ENCODE data around the gene HMSD.

The HMSD gene

GRCh38 chr18:63965716-63966330 is 16.7 kb downstream of the HMSD start:
- no peaks in the 10 kb centered on the region for H3K9me3 Mint-ChIP-seq
- no peak overlapping the region for H3K27ac Mint-ChIP-seq
- H3K27me3 Mint-ChIP-seq = peaks cover 4% of the 10 kb centered on the region

GRCh38 chr18:63969942-63970808 is 21.1 kb downstream of the HMSD start, which contains the start of gene SERPINB8:
TSS of gene SERPINB8 (plus strand) at chr18:63970081. CDS start at chr18:63978309, 8,228 bp downstream.
- DNase-seq (ENCODE audit: low spot score in 2 of 2) = peak; percentile 54
- Mint-ChIP-seq H3K9me3 (no peaks in the 10 kb centered on the region), H3K27me3 (no peaks in the 10 kb centered on the region), H3K36me3 (no peaks in the 10 kb centered on the region), H3K27ac (peak within 1 kb of the TSS; percentile 96), H3K4me3 (peak within 1 kb of the TSS; percentile 96), H3K4me1 (peaks cover 35% of the 10 kb centered on the region)
- ATAC-seq (ENCODE audit: low read depth) = peak; percentile 89

More at GRCh38 chr18:63965716-63966330, 16.7 kb downstream of the HMSD start:
- Mint-ChIP-seq H3K4me1 (peaks cover 20% of the 10 kb centered on the region), H3K36me3 (no peaks in the 10 kb centered on the region), H3K4me3 (no peak overlapping the region)
- DNase-seq (ENCODE audit: low spot score in 2 of 2) (no peak), ATAC-seq (ENCODE audit: low read depth) (no peak)

- ATAC-seq (ENCODE audit: low read depth) (no peak), DNase-seq (ENCODE audit: low spot score in 2 of 2) (no peak)
- no peaks in the 10 kb centered on the region for H3K27me3 Mint-ChIP-seq
- H3K9me3 Mint-ChIP-seq = no peaks in the 10 kb centered on the region
- H3K4me1 Mint-ChIP-seq = peaks cover 40% of the 10 kb centered on the region
- peak overlapping the region; percentile 96 for H3K4me3 Mint-ChIP-seq
- peak overlapping the region; percentile 96 for H3K27ac Mint-ChIP-seq
- H3K36me3 Mint-ChIP-seq = no peaks in the 10 kb centered on the region
Measured at GRCh38 chr18:63970809-63971205, 21.7 kb downstream of the HMSD start.

GRCh38 chr18:63971320-63972001 is 22.4 kb downstream of the HMSD start:
- H3K4me3 Mint-ChIP-seq = peak overlapping the region; percentile 96
- ATAC-seq (ENCODE audit: low read depth) = no peak
- DNase-seq (ENCODE audit: low spot score in 2 of 2) = no peak
- H3K27ac Mint-ChIP-seq = peak overlapping the region; percentile 96
- no peaks in the 10 kb centered on the region for H3K9me3 Mint-ChIP-seq
- no peaks in the 10 kb centered on the region for H3K27me3 Mint-ChIP-seq
- H3K4me1 Mint-ChIP-seq = peaks cover 40% of the 10 kb centered on the region
- H3K36me3 Mint-ChIP-seq = no peaks in the 10 kb centered on the region

- H3K27ac Mint-ChIP-seq = no peak overlapping the region
- ATAC-seq (ENCODE audit: low read depth) = no peak
- no peaks in the 10 kb centered on the region for H3K27me3 Mint-ChIP-seq
- peak overlapping the region; percentile 96 for H3K4me3 Mint-ChIP-seq
- H3K4me1 Mint-ChIP-seq = peaks cover 40% of the 10 kb centered on the region
- H3K9me3 Mint-ChIP-seq = no peaks in the 10 kb centered on the region
- no peak for DNase-seq (ENCODE audit: low spot score in 2 of 2)
- no peaks in the 10 kb centered on the region for H3K36me3 Mint-ChIP-seq
Measured at GRCh38 chr18:63972002-63972376, 22.9 kb downstream of the HMSD start.

- Mint-ChIP-seq H3K27me3 (no peaks in the 10 kb centered on the region), H3K36me3 (peaks cover under 1% of the 10 kb centered on the region), H3K4me3 (no peak overlapping the region), H3K9me3 (no peaks in the 10 kb centered on the region), H3K4me1 (peaks cover 36% of the 10 kb centered on the region), H3K27ac (peak overlapping the region; percentile 69)
- ATAC-seq (ENCODE audit: low read depth) (no peak), DNase-seq (ENCODE audit: low spot score in 2 of 2) (no peak)
Measured at GRCh38 chr18:63974991-63975390, 25.9 kb downstream of the HMSD start.

GRCh38 chr18:63975628-63976027 is 26.5 kb downstream of the HMSD start:
- no peak overlapping the region for H3K4me3 Mint-ChIP-seq
- H3K36me3 Mint-ChIP-seq = peaks cover 4% of the 10 kb centered on the region
- no peaks in the 10 kb centered on the region for H3K27me3 Mint-ChIP-seq
- H3K4me1 Mint-ChIP-seq = peaks cover 37% of the 10 kb centered on the region
- DNase-seq (ENCODE audit: low spot score in 2 of 2) (no peak), ATAC-seq (ENCODE audit: low read depth) (peak; percentile 59)
- no peaks in the 10 kb centered on the region for H3K9me3 Mint-ChIP-seq
- no peak overlapping the region for H3K27ac Mint-ChIP-seq

GRCh38 chr18:63977040-63977439 is 27.9 kb downstream of the HMSD start:
- Mint-ChIP-seq H3K4me3 (no peak overlapping the region), H3K27me3 (no peaks in the 10 kb centered on the region), H3K36me3 (peaks cover 13% of the 10 kb centered on the region), H3K4me1 (peaks cover 27% of the 10 kb centered on the region), H3K27ac (no peak overlapping the region), H3K9me3 (no peaks in the 10 kb centered on the region)
- no peak for DNase-seq (ENCODE audit: low spot score in 2 of 2)
- no peak for ATAC-seq (ENCODE audit: low read depth)

GRCh38 chr18:63979409-63979920 is 30.4 kb downstream of the HMSD start:
- Mint-ChIP-seq H3K36me3 (peaks cover 22% of the 10 kb centered on the region), H3K27me3 (no peaks in the 10 kb centered on the region), H3K9me3 (no peaks in the 10 kb centered on the region), H3K4me1 (peaks cover 19% of the 10 kb centered on the region), H3K27ac (peak overlapping the region; percentile 4), H3K4me3 (no peak overlapping the region)
- ATAC-seq (ENCODE audit: low read depth) (peak; percentile 63), DNase-seq (ENCODE audit: low spot score in 2 of 2) (peak in 1 of 2 donors; percentile 24)

GRCh38 chr18:63980027-63980426 is 30.9 kb downstream of the HMSD start:
- Mint-ChIP-seq H3K4me3 (no peak overlapping the region), H3K36me3 (peaks cover 23% of the 10 kb centered on the region)
- no peak for ATAC-seq (ENCODE audit: low read depth)

GRCh38 chr18:63980896-63981460 is 31.9 kb downstream of the HMSD start:
- DNase-seq (ENCODE audit: low spot score in 2 of 2) (no peak), ATAC-seq (ENCODE audit: low read depth) (no peak)
- peaks cover 27% of the 10 kb centered on the region for H3K36me3 Mint-ChIP-seq
- peaks cover 8% of the 10 kb centered on the region for H3K4me1 Mint-ChIP-seq
- no peaks in the 10 kb centered on the region for H3K27me3 Mint-ChIP-seq
- no peaks in the 10 kb centered on the region for H3K9me3 Mint-ChIP-seq
- no peak overlapping the region for H3K27ac Mint-ChIP-seq
- H3K4me3 Mint-ChIP-seq = no peak overlapping the region

More at GRCh38 chr18:63980027-63980426, 30.9 kb downstream of the HMSD start:
- DNase-seq (ENCODE audit: low spot score in 2 of 2) = no peak
- Mint-ChIP-seq H3K4me1 (peaks cover 15% of the 10 kb centered on the region), H3K27me3 (no peaks in the 10 kb centered on the region), H3K9me3 (no peaks in the 10 kb centered on the region), H3K27ac (no peak overlapping the region)

GRCh38 chr18:63981719-63982118 is 32.6 kb downstream of the HMSD start:
- Mint-ChIP-seq H3K36me3 (peaks cover 29% of the 10 kb centered on the region), H3K9me3 (no peaks in the 10 kb centered on the region), H3K27ac (no peak overlapping the region), H3K4me1 (peaks cover 8% of the 10 kb centered on the region), H3K27me3 (no peaks in the 10 kb centered on the region), H3K4me3 (no peak overlapping the region)
- no peak for DNase-seq (ENCODE audit: low spot score in 2 of 2)
- ATAC-seq (ENCODE audit: low read depth) = no peak

GRCh38 chr18:63982361-63982760 is 33.3 kb downstream of the HMSD start:
- no peak overlapping the region for H3K27ac Mint-ChIP-seq
- no peak overlapping the region for H3K4me3 Mint-ChIP-seq
- ATAC-seq (ENCODE audit: low read depth) (no peak), DNase-seq (ENCODE audit: low spot score in 2 of 2) (no peak)
- peaks cover 32% of the 10 kb centered on the region for H3K36me3 Mint-ChIP-seq
- no peaks in the 10 kb centered on the region for H3K9me3 Mint-ChIP-seq
- H3K4me1 Mint-ChIP-seq = peaks cover 8% of the 10 kb centered on the region
- no peaks in the 10 kb centered on the region for H3K27me3 Mint-ChIP-seq
